Measurements from ENCODE around the gene RPS6KB2. TPM values are rescaled to one million over a fixed set of nuclear protein-coding genes. Genes with fewer than 3 reads are reported as not detected.

Gene RPS6KB2
- total and polyA plus RNA-seq, 9 of the 15 experiments (the other 6 are each of a cell fraction or from before 2014, with no cell fraction given): 0.42 to 122 (median 82.6) TPM

- WGBS (ENCODE audit: insufficient coverage, low coverage, missing lambda C conversion rate): 91% methylated on average over 21 of the region's 38 CpGs
- ATAC-seq (no peak; the same call in 1 of the 3 replicates), DNase-seq (ENCODE audit: extremely low read depth in 1 of 4, low spot score in 3 of 4) (no peak), FAIRE-seq (no peak)
- H3K9me3 ChIP-seq (replicated peaks; ENCODE audit: control insufficient read depth, insufficient read depth, low read depth, low read length): no peaks in the 10 kb centered on the region
- peaks cover 4% of the 10 kb centered on the region for H3K9me1 ChIP-seq (ENCODE audit: control insufficient read depth, insufficient read depth, low read length)
- ChIA-PET POLR2A (interaction anchor here (0.7 to 1.4 kb wide), 3 partner anchors 11 to 126 kb away, joined by 3 to 4 read pairs (median 4); no protein-coding TSS in a partner anchor), CTCF (ENCODE audit: low intra/inter-chr PET ratio) (no interaction called here)
- in situ Hi-C loops (cut with MboI): no loop called here
- no peaks in the 10 kb centered on the region; the same call in 2 of the 3 replicates for H3K79me2 ChIP-seq (ENCODE audit: control insufficient read depth, insufficient read depth, low read length)
- intact Hi-C loops (cut with micrococcal nuclease): no loop called here
- H2AFZ ChIP-seq (ENCODE audit: low read depth, low read length): no peak overlapping the region
- H3K36me3 ChIP-seq (ENCODE audit: control insufficient read depth, insufficient read depth, low read length): peaks cover 88% of the 10 kb centered on the region; the same call in 2 of the 3 replicates
- H3K27me3 ChIP-seq (ENCODE audit: control insufficient read depth in 2 of 2, insufficient read depth in 2 of 2, low read length in 2 of 2): no peaks in the 10 kb centered on the region
- no peak overlapping the region for H3K4me3 ChIP-seq
- no peaks in the 10 kb centered on the region for H4K20me1 ChIP-seq (replicated peaks; ENCODE audit: control insufficient read depth, insufficient read depth, low read length)
- H3K4me1 ChIP-seq (replicated peaks in 1 of 2; ENCODE audit: control insufficient read depth in 2 of 2, insufficient read depth in 2 of 2, low read length in 2 of 2): peaks cover 16 to 80% of the 10 kb centered on the region in 2 experiments
- peak overlapping the region; percentile 53 to 87; a peak in 3 of 4 replicates for H3K9ac ChIP-seq (ENCODE audit: insufficient read depth in 1 of 2, low read depth in 2 of 2, low read length in 2 of 2)
- no TSS peak for BruUV-seq (replicated peaks)
- no peak overlapping the region; the same call in 1 of the 2 replicates for H3K4me2 ChIP-seq (ENCODE audit: insufficient read depth, low read length)
- peak overlapping the region; percentile 86 for H3K27ac ChIP-seq (ENCODE audit: extremely low read depth, low read depth, low read length)
- TF ChIP-seq RBFOX2 (IDR thresholded peaks at IDR 0.05; ENCODE audit: low read depth, low read length) (peak; percentile 58), ZSCAN32 (CRISPR knock-in tag; IDR thresholded peaks at IDR 0.05) (no peak), DIDO1 (tag; IDR thresholded peaks at IDR 0.05; ENCODE audit: low read depth) (no peak), NONO (IDR thresholded peaks at IDR 0.05; ENCODE audit: low read depth in 2 of 2, low read length in 1 of 2) (no peak), XRCC4 (IDR thresholded peaks at IDR 0.05; ENCODE audit: extremely low read depth, insufficient read depth, insufficient read length) (no peak), POLR2A (conservative IDR thresholded peaks at IDR 0.05) (0 out of 2 replicates have a peak, but pooled peaks have one; percentile 7), LARP7 (IDR thresholded peaks at IDR 0.05) (no peak), KLF6 (CRISPR knock-in tag; IDR thresholded peaks at IDR 0.05; ENCODE audit: borderline replicate concordance) (no peak), IRF2 (CRISPR knock-in tag; IDR thresholded peaks at IDR 0.05) (0 out of 2 replicates have a peak, but pooled peaks have one; percentile 24), MYBL2 (IDR thresholded peaks at IDR 0.05; ENCODE audit: low read depth) (no peak), MYBL2 (CRISPR knock-in tag; IDR thresholded peaks at IDR 0.05; ENCODE audit: borderline replicate concordance) (no peak), ZC3H4 (CRISPR knock-in tag; IDR thresholded peaks at IDR 0.05; ENCODE audit: borderline replicate concordance) (peak; percentile 44; the same call in 1 of the 2 replicates), HMG20B (CRISPR knock-in tag; IDR thresholded peaks at IDR 0.05) (no peak), ZNF143 (CRISPR knock-in tag; IDR thresholded peaks at IDR 0.05) (peak; percentile 53; the same call in 1 of the 2 replicates), HNRNPUL1 (IDR thresholded peaks at IDR 0.05; ENCODE audit: low read length) (no peak), CBX2 (IDR thresholded peaks at IDR 0.05; ENCODE audit: insufficient read depth, low read length, poor library complexity, severe bottlenecking) (no peak), SLC30A9 (CRISPR knock-in tag; IDR thresholded peaks at IDR 0.05) (no peak), FIP1L1 (IDR thresholded peaks at IDR 0.05; ENCODE audit: low read depth, low read length, poor library complexity, severe bottlenecking) (peak; percentile 33), TCF7L2 (IDR thresholded peaks at IDR 0.05; ENCODE audit: low read depth, low read length) (no peak), CREBBP (IDR thresholded peaks at IDR 0.05; ENCODE audit: low read depth, low read length) (no peak), BACH1 (tag; IDR thresholded peaks at IDR 0.05) (no peak)
- TF ChIP-seq, protein P1, sequence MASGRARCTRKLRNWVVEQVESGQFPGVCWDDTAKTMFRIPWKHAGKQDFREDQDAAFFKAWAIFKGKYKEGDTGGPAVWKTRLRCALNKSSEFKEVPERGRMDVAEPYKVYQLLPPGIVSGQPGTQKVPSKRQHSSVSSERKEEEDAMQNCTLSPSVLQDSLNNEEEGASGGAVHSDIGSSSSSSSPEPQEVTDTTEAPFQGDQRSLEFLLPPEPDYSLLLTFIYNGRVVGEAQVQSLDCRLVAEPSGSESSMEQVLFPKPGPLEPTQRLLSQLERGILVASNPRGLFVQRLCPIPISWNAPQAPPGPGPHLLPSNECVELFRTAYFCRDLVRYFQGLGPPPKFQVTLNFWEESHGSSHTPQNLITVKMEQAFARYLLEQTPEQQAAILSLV (tag; IDR thresholded peaks at IDR 0.05): no peak
- TF ChIP-seq, protein P2, sequence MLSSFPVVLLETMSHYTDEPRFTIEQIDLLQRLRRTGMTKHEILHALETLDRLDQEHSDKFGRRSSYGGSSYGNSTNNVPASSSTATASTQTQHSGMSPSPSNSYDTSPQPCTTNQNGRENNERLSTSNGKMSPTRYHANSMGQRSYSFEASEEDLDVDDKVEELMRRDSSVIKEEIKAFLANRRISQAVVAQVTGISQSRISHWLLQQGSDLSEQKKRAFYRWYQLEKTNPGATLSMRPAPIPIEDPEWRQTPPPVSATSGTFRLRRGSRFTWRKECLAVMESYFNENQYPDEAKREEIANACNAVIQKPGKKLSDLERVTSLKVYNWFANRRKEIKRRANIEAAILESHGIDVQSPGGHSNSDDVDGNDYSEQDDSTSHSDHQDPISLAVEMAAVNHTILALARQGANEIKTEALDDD (IDR thresholded peaks at IDR 0.05): no peak
Observed at GRCh38 chr11:67435727-67436458, 7.6 kb downstream of the RPS6KB2 start.

Measured in K562 (cell line).